ENCODE measurements around the gene R3HDM4. TPM values are rescaled to one million over a fixed set of nuclear protein-coding genes. Genes with fewer than 3 reads are reported as not detected.

The R3HDM4 gene
- total RNA-seq, 1 donor from 2014 or later, result 57.9 TPM

- no peaks in the 10 kb centered on the region for H3K9me3 Mint-ChIP-seq (ENCODE audit: unreplicated experiment)
- Histone ChIP-seq H3K4me1 (ENCODE audit: insufficient read depth, low read length) (peaks cover 26% of the 10 kb centered on the region), H3K4me3 (ENCODE audit: insufficient read depth, low read depth, low read length) (no peak overlapping the region), H2AFZ (ENCODE audit: low read depth, low read length) (no peak overlapping the region), H3K27me3 (ENCODE audit: insufficient read depth, low read length) (no peaks in the 10 kb centered on the region), H3K27ac (ENCODE audit: low read depth, low read length) (peak overlapping the region; percentile 13), H3K36me3 (ENCODE audit: insufficient read depth, low read length) (no peaks in the 10 kb centered on the region), H3K9me3 (ENCODE audit: insufficient read depth, low read depth, low read length) (no peaks in the 10 kb centered on the region), H3K9ac (ENCODE audit: low read length) (no peak overlapping the region), H4K20me1 (ENCODE audit: insufficient read depth, low read length) (peaks cover 51% of the 10 kb centered on the region), H3K4me2 (ENCODE audit: low read length) (peak overlapping the region; percentile 19), H3K79me2 (ENCODE audit: insufficient read depth, low read length) (peaks cover 49% of the 10 kb centered on the region)
- no peaks in the 10 kb centered on the region for H3K27me3 Mint-ChIP-seq (ENCODE audit: low read depth, unreplicated experiment)
- H3K4me3 Mint-ChIP-seq (ENCODE audit: unreplicated experiment), result no peak overlapping the region
- peaks cover 6% of the 10 kb centered on the region for H3K4me1 Mint-ChIP-seq (ENCODE audit: low read depth, unreplicated experiment)
- H3K36me3 Mint-ChIP-seq (ENCODE audit: low read depth, unreplicated experiment), result peaks cover 9% of the 10 kb centered on the region
- DNase-seq (ENCODE audit: low read depth) (peak; percentile 52), FAIRE-seq (no peak)
- peak overlapping the region; percentile 58 for H3K27ac Mint-ChIP-seq (ENCODE audit: unreplicated experiment)
- TF ChIP-seq EZH2 (IDR thresholded peaks at IDR 0.05; ENCODE audit: insufficient read depth, low read length), result no peak
- TF ChIP-seq, protein P1, sequence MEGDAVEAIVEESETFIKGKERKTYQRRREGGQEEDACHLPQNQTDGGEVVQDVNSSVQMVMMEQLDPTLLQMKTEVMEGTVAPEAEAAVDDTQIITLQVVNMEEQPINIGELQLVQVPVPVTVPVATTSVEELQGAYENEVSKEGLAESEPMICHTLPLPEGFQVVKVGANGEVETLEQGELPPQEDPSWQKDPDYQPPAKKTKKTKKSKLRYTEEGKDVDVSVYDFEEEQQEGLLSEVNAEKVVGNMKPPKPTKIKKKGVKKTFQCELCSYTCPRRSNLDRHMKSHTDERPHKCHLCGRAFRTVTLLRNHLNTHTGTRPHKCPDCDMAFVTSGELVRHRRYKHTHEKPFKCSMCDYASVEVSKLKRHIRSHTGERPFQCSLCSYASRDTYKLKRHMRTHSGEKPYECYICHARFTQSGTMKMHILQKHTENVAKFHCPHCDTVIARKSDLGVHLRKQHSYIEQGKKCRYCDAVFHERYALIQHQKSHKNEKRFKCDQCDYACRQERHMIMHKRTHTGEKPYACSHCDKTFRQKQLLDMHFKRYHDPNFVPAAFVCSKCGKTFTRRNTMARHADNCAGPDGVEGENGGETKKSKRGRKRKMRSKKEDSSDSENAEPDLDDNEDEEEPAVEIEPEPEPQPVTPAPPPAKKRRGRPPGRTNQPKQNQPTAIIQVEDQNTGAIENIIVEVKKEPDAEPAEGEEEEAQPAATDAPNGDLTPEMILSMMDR (IDR thresholded peaks at IDR 0.05; ENCODE audit: insufficient read depth, low read depth, low read length), result no peak
These were observed 43.9 kb upstream of the R3HDM4 start for GRCh38 chr19:956766-957440.

GRCh38 chr19:955803-956765, 43.1 kb upstream of the R3HDM4 start:
- Histone ChIP-seq H3K27me3 (ENCODE audit: insufficient read depth, low read length) (no peaks in the 10 kb centered on the region), H3K4me2 (ENCODE audit: low read length) (peak overlapping the region; percentile 19), H3K36me3 (ENCODE audit: insufficient read depth, low read length) (no peaks in the 10 kb centered on the region), H3K4me1 (ENCODE audit: insufficient read depth, low read length) (peaks cover 26% of the 10 kb centered on the region), H3K9ac (ENCODE audit: low read length) (no peak overlapping the region), H2AFZ (ENCODE audit: low read depth, low read length) (no peak overlapping the region), H3K9me3 (ENCODE audit: insufficient read depth, low read depth, low read length) (no peaks in the 10 kb centered on the region), H3K27ac (ENCODE audit: low read depth, low read length) (peak overlapping the region; percentile 13), H3K79me2 (ENCODE audit: insufficient read depth, low read length) (peaks cover 49% of the 10 kb centered on the region), H3K4me3 (ENCODE audit: insufficient read depth, low read depth, low read length) (no peak overlapping the region), H4K20me1 (ENCODE audit: insufficient read depth, low read length) (peaks cover 51% of the 10 kb centered on the region)
- peaks cover 9% of the 10 kb centered on the region for H3K36me3 Mint-ChIP-seq (ENCODE audit: low read depth, unreplicated experiment)
- TF ChIP-seq, protein P1 (IDR thresholded peaks at IDR 0.05; ENCODE audit: insufficient read depth, low read depth, low read length), result no peak
- no peak for TF ChIP-seq EZH2 (IDR thresholded peaks at IDR 0.05; ENCODE audit: insufficient read depth, low read length)
- no peak for FAIRE-seq
- no peaks in the 10 kb centered on the region for H3K27me3 Mint-ChIP-seq (ENCODE audit: low read depth, unreplicated experiment)
- DNase-seq (ENCODE audit: low read depth), result no peak
- peaks cover 10% of the 10 kb centered on the region for H3K4me1 Mint-ChIP-seq (ENCODE audit: low read depth, unreplicated experiment)
- H3K9me3 Mint-ChIP-seq (ENCODE audit: unreplicated experiment), result no peaks in the 10 kb centered on the region
- no peak overlapping the region for H3K27ac Mint-ChIP-seq (ENCODE audit: unreplicated experiment)
- H3K4me3 Mint-ChIP-seq (ENCODE audit: unreplicated experiment), result no peak overlapping the region
